Retina (tissue), 1 donor: ENCODE results near the gene MCF2L2.

ENCODE experiments used
- DNase-seq: peaks from one replicate; pipeline ENCODE4 v3.0.0-alpha.2; 2016

Gene MCF2L2

DNA sequence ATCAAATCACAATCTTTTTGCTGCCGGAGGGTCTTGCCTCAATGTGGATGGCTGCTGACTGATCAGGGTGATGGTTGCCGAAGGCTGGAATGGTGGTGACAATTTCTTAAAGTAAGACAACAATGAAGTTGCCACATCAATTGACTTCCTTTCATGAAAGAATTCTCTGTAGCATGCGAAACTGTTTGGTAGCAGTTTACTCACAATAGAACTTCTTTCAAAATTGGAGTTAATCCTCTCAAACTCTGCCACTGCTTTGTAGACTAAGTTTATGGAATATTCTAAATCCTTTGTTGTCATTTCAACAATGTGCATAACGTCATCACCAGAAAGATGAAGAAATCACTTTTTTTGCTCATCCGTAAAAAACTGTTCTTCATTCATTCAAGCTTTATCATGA lies 109.5 kb downstream of the MCF2L2 start:
- DNase-seq: no peak

DNA sequence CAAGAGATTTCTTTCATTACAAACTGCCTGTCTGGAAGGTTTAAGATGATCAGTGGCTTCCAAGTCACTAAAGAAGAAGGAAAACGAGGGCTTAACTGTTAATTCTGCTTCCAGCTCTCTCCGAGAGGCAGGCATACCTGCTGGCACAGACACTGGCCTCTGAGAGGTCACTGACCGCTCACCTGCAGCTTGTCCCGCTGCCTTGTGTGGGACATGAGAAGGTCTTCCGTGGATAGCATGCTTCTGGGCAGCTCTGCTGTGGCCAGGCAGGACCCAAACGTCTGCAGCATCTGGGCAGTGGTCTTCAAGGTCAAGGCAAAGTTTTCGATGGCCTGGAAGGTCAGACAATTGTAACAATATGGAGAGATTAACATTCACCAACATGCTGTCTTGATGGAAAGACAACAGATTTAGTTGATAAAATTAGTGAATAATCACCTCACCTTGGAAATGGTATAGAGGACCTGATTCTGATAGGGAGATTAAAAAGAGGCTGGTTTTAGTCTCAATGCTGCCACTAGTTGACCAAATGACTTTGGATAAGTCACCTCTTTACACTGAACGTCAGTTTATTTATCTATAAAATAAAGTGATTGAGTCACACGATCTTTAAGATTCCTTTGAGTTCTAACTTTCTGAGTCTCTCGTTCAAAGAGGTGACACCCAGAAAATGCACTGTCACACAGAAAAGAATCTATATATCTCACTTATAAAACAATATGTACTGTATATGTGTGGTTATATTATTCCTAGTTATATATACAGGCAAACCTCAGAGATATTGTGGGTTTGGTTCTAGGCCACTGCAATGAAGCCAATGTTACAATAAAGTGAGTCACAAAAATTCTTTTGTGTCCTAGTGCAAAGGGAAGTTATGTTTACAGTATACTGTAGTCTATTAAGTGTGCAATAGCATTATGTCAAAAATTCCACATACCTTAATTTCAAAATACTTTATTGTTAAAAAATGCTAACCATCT lies 110.2 kb downstream of the MCF2L2 start:
- no peak for DNase-seq

DNA sequence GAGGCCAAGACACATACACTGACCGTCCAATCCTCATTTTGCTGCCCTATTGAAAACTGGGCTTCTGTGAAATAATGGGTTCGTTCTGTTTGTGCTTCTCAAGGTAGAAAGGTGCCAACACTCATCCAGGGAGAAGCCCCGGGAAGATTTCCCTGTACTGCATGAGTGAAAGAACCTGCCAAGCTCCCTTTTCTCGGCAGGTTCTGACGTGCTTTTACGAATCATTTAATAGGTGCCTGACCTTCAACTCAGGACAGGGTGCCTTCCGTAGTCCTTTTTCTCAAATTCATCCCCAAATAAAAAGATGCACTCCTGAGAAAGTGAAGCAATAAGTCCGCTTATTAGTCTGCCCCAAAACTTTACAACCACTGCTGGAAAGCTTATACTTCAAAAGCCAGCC lies 111.1 kb downstream of the MCF2L2 start:
- DNase-seq: no peak

DNA sequence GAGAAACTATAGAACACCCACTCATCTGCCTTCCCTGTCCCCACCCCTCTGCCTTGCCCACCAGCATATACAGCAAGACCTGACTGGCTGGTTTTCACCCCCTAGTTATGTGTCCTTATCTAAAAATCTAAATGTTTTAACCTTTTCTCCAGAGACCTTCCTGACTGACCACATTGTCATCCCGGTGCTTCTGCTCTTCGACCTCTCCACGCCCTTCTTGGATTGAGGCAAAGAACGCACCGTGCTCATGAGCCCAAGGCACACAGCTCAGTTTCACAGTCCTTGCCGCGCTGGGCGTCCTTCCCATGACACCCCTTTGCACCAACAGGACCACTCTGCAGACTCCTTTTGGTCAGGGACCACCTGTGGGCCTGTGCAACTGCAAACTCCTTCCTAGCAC lies 112.7 kb downstream of the MCF2L2 start:
- no peak for DNase-seq

DNA sequence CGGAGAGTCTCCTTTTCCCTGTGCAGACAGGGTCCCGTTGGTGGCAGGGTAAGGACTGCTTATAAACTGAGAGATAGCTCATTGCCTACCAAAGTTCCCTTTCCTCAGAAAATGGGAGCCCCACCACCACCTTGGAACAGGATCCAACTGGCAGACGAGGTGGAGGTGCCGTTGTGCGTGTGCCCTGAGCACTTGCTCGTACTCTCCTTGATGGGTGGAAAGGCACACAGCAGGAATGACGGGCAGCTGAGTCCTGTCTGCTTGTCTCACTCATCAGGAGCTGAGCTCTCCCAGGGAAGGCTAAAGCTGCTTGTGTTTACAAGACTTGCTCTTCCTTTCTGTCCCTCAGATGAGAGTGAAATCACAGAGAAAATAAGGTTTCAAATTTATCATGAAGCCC lies 114.7 kb downstream of the MCF2L2 start:
- no peak for DNase-seq

DNA sequence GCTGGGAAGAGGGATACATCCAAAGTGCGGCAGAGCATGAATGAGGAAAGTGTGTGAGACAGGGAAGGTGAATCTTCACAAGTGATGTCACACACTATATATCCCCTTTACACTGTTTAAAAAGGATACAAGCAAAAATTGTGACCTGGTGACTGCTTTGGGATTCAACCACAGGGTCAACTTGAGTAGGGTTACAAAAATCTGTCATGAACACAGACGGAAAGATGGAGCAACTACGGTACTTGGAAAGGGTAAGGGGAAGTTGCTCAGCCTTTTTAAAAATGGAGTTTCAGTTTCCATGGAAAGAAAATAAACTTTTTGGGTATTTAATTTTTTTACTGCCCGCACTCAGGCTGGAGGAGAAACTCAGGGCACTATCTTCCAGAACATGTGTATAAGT lies 115.1 kb downstream of the MCF2L2 start:
- DNase-seq: no peak

DNA sequence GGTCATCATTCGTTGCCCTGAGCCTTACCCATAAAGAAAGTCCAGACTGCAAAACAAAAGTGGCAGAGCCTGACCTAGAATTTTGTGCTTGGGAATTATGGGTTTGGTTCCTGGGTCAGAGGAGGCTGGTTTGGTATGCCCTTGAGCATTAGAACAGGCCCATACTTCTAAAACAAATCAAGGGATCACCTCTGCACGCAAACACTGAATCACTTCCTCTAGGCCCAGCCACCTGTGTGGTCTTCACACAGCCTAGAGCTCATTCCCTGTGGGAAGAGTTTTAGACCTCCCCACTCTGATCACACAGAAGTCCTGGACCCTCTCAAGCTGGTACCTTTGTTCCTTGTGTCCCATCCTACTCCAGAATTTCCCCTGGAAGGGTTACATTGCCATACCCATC lies 116.0 kb downstream of the MCF2L2 start:
- no peak for DNase-seq

DNA sequence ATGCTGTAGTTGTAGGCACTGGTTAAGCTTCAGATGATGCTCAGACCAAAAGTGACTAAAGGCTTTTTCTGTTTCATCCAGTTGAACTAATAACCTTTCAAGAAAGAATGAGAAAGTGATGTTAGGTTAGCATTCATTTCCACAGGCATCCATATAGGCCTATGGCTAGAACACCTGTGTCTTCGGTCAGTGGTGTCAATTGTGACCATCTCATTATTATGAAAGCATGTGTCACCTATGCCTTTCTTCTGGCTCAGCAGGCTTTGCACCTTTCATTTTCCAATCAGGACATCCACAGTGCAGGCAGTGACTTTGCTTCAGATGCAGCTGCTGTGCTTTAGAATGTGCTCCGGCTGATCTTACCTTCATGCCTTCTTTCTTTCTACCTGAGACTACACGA lies 117.5 kb downstream of the MCF2L2 start:
- DNase-seq: no peak

DNA sequence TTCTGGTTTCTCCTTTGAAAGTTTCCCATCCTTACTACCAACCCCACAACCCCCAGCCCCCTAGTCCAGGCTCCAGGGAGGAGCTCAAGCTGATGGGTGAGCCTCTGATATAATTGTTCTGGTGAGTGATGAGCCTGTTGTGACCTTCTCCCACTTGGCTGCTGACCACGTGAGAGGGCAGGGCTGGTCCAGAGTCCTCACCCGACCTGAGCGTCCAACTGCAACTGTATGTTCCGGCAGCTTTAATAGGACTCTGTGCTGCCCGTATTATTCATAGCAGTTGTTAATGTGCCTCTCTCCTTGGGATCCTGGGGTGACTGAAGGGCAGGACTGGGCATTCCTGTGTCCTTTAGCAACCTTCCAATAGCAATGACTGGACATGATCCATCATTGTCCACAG lies 119.1 kb downstream of the MCF2L2 start:
- DNase-seq: no peak

DNA sequence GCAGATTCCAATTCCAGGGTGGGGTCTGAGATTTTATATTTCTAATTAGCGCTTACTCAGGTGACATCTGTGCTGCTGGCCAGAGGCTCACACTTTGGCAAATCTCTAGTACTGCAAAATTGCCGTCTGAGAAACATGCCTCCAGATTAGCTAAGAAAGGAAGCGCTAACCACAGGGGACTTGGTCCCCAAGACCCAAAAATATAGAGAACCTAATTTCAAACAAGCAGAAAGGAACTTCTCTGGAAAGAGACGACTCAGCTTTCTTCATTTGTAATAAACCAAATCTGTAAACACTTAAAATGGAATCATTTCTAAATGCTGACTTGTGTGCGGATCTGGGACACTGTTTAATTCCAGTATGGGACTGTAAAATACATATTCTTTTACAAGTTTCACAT lies 119.7 kb downstream of the MCF2L2 start:
- no peak for DNase-seq

DNA sequence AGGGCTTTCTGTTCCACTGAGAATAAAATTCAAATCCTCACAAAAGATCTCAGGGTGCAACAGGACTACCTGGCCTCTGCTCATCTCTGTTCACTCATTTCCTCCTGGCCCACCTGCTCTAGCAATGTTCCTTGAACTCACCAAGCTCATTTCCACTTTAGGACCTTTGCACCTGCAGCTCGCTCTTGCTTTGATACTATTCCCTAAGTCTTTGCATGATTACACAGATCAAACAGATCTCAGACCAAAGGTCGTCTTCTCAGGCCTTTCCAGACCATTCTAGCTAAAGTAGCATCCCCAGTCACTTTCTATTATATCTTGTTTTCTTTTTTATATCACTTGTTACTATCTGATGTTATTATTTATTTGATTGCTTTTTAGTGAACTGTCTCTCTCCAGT lies 120.7 kb downstream of the MCF2L2 start:
- no peak for DNase-seq

DNA sequence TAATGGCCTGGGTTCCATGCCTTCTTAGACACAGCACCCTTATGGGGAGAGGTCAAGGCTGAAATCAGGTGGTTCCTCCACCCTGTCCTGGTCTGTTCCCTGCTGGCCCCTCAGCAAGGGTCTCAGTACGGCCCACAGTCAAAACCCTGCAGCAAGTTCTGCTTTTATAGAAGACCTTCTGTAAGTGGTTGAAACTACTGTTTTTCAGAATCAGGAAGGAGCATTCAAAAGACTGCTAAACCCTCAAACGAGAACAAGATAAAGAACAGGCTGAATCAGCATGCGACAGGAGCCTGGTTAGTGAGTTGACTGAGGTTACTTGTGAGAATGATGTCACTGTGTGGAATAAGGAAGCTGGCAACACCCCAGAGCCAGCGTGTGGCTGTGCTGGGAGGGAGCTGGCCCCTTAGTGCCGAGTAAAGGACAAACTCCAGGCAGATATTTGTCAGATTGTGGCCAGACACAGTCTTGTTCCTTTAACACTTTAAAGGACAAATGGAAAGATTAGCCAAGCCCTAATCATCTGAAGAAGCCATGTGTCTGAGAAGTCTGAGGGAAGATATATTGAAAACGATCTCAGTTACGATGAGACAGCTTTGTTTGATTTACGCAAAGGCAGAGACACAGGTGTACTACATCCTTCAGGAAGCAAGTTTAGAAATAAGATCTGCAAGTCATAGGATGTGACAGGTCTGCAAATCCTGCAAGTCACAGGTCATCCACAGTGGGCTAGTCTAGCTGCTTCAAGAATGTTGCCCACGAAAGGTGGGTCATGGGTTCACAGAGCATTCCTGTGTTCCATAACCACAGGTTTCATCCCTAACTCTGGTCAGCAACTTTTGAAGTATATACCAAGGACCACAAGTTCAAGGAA lies 121.4 kb downstream of the MCF2L2 start:
- no peak for DNase-seq

DNA sequence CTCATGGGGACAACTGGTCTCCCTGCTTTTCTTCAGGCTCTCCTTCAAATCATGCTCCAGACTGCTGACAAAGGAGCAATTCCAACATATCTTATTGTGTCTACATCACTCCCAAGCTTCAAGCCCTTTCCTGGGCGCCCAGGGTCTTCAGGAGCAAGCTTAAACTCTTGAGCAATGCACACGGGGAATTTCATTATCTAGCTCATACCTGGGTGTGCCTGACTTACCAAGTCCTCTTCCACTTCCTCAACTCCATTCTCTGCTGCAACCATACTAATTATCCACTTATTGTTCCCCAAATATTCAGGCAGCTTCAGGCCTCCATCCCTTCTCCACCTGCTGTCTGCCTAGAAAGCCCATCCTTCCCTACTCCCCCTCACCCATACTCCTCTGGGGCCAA lies 124.7 kb downstream of the MCF2L2 start:
- no peak for DNase-seq

DNA sequence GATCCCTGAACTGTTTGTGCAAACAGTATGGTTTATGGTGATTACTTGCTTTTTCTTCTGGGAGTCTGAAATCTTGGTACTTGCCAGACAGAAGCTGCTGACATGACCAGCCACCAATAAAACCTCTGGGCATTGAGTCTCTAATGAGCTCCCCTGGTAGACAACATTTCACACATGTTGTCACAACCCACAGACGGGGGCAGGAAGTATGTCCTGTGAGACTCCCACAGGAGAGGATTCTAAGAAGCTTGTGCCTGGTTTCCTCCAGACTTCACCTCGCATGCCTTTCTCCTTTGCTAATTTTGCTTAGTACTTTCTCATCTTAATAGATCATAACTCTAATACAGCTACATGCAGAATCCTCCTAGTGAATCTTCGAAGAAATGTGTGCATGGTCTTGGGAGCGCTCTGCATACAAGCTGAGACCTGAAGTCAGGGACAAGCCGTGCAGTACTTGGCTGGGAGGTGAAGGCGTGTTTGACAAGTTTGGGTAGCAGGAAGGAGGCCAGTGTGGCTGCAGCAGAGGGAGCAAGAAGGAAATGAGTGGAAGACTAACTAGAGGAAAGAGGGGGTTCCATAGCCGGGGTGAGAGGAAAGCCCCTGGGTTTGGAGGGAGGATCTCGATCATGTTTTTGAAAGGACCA lies 126.4 kb downstream of the MCF2L2 start:
- DNase-seq: no peak

DNA sequence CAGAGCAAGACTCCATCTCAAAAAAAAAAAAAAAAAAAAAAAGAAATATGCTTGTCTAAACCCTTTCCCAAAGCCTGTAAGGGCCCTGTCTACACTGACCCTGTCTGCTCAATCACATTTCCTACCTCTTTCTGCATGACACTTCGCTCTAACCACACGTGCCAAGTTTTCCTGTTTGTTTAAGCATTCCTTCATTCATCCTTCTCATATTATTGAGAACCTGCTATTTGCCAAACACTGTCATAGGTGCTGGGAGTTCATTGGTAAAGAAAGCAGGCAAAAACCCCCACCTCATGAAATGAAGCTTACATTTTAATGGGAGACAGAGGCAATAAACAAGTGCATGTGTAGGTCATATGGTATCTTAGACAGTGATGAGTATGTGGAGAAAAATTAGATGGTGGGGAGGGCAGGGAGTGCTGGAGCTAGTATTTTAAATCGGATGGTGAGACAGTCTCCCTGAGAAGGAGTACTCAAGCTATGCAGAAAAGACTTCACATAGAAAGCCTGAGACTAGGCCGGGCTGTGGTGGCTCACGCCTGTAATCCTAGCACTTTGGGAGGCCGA lies 127.3 kb downstream of the MCF2L2 start:
- no peak for DNase-seq

DNA sequence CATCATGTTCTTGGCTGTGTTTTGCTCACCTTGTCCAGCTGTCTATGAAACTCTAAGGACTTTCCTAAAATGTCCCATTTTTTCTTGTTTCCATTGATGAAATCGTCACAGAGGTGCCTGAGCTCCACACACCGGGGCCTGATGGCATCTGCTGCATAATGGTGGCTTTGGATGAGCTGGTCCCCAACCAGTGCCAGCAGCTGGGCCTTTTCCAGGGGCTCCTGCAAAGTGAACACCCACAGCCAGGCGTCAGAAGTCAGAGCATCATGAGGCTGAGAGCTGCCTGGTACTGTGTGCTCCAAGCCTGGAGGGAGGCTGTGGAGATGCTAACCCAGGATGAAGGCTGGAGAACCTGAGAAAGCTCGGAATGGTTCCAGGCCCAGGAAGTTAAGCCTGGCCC lies 128.4 kb downstream of the MCF2L2 start:
- no peak for DNase-seq

DNA sequence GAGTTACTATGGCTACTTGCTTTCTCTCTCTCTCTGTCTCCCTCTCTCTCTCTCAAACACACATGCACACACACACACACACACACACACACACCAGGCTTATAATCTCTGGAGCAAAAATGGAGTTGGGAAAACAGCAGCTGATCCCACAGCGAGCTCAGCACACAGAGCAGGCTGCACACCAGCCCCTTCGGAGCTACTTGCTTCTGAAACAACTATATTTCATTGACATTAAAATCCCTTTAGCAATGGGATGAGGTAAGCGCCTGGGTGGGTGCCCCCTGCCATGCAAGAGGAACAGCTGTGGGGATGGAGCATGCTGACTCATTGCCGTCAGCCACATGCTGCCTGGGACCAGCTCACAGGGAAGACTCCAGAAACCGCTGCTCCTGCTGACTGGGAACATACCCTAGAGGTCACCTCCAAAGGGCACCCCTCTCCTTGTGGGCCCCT lies 129.7 kb downstream of the MCF2L2 start:
- peak; percentile 63 for DNase-seq

DNA sequence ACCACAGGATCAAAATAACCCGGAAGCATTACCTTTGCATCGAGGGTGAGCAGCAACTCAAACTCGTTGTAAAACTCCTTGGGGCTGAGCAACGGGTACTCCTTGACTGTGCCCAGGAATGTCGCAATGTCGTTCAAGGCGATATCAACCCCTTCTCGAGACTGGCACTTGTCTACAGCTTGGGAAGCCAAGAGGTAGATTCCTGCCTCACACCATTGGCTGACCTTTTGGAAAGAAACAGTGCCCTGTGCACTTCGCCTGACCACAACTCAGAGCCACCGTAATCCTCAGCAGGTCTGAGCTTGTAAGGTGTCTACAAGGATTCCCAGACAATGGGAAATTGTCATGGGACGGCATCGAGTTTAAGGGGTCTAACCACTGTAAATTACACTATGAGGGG lies 131.5 kb downstream of the MCF2L2 start:
- DNase-seq: no peak

DNA sequence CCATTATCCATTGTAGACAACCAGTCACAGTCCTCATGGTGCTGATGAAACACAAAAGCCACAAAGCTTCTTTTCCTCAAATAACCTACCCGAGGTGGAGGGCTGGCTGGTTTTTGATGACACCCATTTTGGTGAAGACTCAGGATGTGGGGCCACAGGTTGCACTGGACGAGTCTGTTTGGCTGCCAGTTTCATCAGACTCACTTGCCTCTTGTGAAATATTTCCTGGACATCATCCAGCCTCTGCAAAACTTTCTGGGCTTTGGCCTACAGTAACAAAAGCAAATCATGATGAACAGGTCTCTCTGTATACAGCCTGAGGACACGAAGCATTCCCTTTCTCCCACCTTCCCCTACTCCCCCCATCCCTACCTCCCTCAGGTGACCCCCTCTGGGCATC lies 133.2 kb downstream of the MCF2L2 start:
- no peak for DNase-seq

DNA sequence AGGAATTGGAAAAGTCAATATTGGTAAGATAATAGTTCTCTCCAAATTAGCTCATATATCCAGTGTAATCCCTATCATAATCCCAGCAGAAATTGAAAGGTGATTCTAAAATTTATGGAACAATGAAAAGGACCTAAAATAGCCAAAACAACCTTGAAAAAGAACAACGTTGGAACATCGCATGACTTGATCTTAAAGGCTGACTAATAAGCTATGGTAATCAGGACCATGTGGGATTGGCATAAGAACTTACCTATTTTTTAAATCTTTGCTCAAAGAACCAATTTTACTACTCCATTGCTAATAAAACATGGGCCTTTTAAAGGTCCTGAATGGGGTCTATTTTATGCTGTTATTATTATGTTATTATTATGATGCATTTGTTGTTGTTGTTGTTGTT lies 134.5 kb downstream of the MCF2L2 start:
- DNase-seq: no peak

DNA sequence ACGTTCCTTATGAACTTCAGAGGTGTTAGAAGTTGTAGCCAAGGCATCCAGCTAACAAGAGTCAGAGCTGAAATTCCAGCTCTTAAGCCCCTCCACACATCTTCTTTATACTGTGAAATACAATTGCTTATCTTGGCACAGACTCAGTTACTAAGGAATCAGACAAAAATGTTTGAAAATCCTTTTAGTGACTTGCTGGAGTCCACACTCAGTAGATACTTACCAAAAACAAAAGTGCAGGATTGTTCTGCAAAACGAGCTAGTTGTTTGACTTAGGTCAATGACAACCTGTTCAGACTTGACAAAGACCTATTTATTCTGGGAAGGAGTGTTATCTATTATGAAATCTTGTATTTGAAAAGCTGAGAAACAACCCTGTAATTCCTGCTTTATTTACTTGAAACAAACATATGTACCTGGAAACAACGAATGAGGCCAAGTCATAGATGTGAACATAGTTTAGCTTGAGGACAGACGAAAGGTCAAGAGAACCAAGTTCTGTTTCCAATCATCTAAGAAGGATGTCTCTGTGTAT lies 136.9 kb downstream of the MCF2L2 start:
- DNase-seq: no peak

DNA sequence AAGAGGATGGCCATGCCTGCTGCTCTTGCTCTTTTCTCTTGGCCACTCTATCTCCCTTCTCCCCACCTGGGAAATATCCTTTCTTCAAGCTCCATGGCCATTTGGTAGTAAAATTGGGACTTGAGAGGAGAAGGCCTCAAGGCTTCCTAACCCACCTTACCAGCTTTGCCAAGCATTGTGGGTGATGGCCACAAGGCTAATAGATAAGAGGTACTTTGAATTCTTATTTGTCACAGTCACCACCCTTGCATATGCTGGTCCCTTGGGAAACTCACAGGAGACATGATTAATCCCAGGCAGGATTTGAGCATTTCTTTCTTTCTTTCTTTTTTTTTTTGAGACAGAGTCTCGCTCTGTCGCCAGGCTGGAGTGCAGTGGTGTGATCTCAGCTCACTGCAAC lies 138.2 kb downstream of the MCF2L2 start:
- DNase-seq: no peak

DNA sequence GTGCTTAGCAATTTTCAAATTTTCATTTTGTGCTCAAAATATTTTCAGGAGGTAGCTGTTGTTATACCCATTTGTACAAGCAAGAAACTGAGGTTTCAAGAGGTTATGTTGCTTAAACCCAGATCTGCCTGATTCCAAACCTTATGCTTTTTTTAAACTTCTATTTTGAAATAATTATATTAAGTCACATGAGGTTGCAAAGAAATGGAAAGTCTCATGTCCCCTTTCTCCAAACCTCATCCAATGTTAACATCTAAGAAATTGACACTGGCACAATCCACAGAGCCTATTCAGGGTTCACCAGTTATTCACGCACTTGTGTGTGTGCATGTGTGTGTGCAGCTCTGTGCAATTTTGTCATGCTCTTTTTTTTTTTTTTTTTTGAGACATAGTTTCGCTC lies 140.3 kb downstream of the MCF2L2 start:
- DNase-seq: no peak
